Superior temporal gyrus (tissue), 1 donor: ENCODE data around the gene SENP7.
"Not testable (repeated sequence)": the region's sequence is repeated elsewhere in the genome, so short reads cannot be mapped to it uniquely, and the experiment has no call there.

Experiments used
- DNase-seq: peaks from one replicate; pipeline ENCODE4 v3.0.0-alpha.2; 2016; ENCODE audit errors: extremely low spot score

Gene SENP7

GRCh38 chr3:101521211-101521701 is 8.2 kb upstream of the SENP7 start:
- no peak for DNase-seq

DNA sequence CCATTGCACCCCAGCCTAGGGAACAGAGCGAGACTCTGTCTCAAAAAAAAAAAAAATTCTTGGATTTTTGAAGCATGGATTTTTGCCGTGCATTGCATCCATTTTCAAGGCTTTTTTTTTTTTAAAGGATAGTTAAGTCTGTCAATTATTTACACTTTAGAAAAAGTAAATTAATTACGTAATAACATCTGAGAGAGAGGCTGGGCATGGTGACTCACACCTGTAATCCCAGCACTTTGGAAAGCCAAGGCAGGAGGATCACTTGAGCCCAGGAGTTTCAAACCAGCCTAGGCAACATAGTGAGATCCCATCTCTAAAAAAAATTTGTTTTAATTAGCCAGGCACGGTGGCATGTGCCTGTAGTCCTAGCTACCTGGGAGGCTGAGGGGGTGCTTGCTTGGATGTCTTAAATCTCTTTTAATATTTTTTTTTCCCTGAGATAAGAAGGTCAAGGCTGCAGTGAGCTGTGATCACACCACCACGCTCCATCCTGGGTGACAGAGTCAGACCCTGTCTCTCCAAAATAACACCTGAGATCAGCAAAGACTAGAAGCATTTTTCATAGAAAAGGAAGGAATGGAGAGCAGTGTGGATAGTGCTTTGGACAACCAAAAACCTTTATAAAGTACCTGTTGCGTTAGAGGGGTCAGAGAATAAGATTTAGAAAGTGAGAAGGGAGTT is 6.8 kb upstream of the SENP7 start:
- no peak for DNase-seq

DNA sequence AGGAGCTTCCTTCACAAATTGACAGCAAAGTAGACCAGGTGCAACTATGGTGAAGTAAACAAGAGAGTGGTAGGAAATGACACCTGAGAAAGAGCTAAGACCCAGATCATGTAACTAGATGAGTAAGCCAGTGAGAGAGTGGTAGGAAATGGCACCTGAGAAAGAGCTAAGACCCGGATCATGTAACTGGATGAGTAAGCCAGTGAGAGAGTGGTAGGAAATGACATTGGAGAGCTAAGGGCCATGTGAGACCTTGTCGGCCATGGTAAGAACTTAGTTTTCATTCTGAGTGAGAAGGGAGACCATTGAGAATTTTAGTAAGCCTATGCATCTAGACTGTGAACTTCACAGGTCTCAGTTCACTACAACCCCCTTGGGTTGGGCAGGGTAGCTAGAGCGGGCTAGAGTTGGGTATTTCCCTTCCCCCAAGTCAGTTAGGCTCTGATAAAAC is 5.4 kb upstream of the SENP7 start:
- DNase-seq, result no peak

- no peak for DNase-seq
These were observed 491 bp upstream of the SENP7 start for GRCh38 chr3:101513419-101513986.

DNA sequence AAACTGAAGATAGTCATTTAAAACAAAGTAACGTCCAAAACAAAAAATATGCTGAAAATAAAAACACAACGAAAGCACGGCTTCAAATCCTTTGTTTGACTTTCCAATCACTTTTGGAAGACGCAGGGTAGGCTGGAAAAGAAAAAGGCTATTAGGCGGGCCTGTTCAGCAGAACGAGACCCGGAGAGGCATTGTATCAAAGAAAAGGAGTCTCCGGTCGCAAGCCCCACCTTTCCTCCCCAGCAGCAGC is 691 bp downstream of the SENP7 start:
- DNase-seq, result peak; percentile 56

DNA sequence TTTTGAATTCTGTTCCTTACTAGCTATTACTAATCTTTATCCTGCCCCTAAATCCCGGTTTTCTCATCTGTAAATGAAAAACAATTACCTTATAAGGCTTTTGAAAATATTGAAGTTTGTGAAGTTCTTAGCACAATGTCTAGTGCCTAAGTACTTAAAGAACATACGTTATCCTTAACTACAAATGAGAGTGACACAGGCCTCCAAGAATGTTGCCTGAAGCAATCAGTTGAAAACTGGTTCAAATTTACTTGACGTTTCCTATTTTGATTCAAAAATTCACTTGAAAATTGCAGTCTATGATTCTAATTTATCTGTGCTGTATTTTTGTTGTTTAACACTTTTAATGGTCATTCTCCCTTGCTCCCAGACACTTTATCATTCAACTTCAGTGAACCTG is 3.2 kb downstream of the SENP7 start:
- no peak for DNase-seq

DNA sequence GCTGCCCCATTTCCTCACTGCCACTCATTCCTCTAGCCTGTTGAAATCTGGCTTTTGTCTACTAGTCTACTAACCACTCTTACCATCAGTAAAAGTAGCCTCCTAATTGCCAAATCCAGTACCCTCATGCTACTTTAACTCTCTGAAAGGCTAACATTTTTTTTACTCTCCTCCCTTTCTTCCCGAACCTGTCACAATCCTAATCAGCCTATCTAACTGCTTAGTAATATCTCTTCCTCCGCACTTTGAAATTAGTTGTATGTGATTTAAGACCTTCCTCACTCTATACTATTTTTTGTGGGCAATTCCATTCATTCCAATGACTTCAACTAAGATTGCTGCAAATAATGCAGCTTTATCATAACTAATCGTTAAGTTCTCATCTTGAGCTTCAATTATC is 3.7 kb downstream of the SENP7 start:
- DNase-seq, result no peak

- DNase-seq, result no peak
These were observed 11.2 kb downstream of the SENP7 start for GRCh38 chr3:101501783-101502182.

- DNase-seq, result no peak
These were observed 12.8 kb downstream of the SENP7 start for GRCh38 chr3:101500208-101500607.

DNA sequence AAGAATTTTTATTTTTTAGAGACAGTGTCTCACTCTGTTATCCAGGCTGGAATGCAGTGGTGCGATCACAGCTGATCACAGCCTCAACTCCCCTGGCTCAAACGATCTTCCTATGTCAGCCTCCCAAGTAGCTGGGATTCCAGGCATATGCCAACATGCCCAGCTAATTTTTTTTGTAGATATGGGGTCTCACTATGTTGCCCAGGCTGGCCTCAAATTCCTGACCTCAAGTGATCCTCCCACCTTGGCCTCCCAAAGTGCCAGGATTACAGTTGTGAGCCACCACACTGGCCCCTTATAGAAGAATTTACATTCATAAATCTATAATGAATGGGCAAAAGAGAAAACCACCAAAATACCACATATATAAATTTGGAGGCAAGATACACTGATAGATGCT is 15.2 kb downstream of the SENP7 start:
- no peak for DNase-seq

DNA sequence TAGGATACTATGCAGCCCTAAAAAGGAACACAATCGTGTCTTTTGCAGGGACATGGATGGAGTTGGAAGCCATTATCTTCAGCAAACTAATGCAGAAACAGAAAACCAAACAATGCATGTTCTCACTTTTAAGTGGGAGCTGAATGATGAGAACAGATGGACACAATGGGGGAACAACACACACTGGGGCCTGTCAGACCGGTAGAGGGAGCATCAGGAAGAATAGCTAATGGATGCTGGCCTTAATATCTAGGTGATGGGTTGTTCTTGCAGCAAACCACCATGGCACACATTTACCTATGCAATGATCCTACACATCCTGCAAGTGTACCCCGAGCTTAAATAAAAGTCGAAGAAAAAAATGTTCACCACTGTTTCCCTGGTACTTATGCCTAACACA is 17.5 kb downstream of the SENP7 start:
- DNase-seq, result no peak

- DNase-seq, result no peak
These were observed 28.0 kb downstream of the SENP7 start for GRCh38 chr3:101484805-101485620.

GRCh38 chr3:101478980-101479379 is 34.0 kb downstream of the SENP7 start:
- no peak for DNase-seq

DNA sequence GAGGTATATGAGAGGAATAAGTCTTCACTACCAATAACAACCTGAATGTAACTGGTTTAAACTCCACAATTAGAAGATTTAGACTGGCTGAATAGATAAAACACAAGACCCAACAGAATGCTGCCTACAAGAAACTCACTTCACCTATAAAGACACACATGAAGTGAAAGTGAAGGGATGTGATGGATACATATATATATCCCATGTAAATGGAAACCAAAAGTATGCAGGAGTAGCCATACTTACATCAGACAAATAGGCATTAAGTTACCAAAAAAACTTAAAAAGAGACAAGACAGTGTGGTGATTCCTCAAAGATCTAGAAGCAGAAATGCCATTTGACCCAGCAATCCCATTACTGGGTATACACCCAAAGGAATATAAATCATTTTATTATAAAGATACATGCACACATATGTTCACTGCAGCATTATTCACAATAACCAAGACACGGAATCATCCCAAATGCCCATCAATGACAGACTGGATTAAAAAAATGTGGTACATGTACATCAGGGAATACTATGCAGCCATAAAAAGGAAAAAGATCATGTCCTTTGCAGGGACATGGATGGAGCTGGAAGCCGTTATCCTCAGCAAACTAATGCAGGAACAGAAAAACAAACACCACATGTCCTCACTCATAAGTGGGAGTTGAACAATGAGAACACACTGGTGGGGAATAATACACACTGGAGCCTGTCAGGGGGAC is 38.0 kb downstream of the SENP7 start:
- not testable (repeated sequence) for DNase-seq

GRCh38 chr3:101468676-101469075 is 44.3 kb downstream of the SENP7 start:
- not testable (repeated sequence) for DNase-seq

DNA sequence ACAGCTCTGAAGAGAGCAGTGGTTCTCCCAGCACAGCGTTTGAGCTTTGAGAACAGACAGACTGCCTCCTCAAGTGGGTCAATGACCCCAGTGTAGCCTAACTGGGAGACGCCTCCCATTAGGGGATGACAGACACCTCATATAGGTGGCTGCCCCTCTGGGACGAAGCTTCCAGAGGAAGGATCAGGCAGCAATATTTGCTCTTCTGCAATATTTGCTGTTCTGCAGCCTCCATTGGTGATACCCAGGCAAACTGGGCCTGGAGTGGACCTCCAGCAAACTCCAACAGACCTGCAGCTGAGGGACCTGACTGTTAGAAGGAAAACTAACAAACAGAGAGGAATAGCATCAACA is 45.7 kb downstream of the SENP7 start:
- not testable (repeated sequence) for DNase-seq

GRCh38 chr3:101466465-101467309 is 46.3 kb downstream of the SENP7 start:
- no peak for DNase-seq

- DNase-seq, result no peak
These were observed 48.8 kb downstream of the SENP7 start for GRCh38 chr3:101464235-101464634.

DNA sequence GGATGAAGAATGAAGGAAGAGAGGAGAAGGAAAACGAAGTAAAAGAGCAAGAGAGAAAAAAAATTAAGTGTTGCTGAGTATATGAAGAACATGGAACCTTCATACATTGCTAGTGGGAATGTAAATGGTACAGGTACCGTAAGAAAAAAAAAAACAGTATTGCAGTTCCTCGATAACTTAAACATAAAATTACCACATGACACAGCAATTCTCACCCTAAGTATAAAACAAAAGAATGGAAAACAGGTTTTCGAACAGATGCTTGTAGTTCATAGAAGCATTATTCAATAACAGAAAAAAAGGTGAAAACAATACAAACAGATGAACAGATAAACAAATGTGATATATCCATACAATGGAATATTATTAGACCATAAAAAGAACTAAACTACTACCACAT is 51.6 kb downstream of the SENP7 start:
- no peak for DNase-seq

DNA sequence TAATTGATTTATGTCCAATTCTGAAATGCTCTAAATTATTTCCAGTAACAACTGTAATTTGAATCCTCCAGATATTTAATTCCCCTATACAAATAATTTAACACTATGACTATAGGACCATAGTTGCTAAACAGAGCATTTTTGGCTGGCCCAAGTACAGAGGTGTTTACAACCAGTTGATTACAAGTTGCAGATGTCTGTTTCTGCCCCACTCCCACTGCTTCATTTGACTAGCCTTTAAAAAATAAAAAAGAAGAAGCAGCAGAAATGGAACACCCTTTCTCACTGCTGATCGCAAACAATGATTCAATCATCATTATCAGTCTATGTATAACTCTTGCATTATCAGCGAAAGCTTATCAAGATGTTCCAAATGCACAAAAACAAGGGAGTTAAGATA is 54.6 kb downstream of the SENP7 start:
- DNase-seq, result no peak

GRCh38 chr3:101454629-101455028 is 58.4 kb downstream of the SENP7 start:
- DNase-seq, result no peak

DNA sequence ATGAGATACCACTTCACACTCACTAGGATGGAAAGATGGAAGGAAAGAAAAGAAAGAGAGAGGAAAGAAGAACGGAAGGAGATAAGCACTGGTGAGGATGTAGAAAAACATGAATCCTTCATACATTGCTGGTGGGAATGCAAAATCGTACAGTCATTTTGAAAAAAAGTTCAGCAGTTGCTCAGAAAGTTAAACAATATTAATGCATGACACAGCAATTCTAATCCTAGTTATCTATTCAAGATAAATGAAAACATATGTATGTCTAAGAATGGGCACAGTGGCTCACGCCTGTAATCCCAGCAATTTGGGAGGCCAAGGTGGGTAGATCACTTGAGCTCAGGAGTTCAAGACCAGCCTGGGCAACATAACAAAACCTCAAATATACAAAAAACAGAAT is 59.1 kb downstream of the SENP7 start:
- no peak for DNase-seq
